ENCODE data around the gene FBXW8. TPM values are rescaled to one million over a fixed set of nuclear protein-coding genes. Genes with fewer than 3 reads are reported as not detected.

Gene FBXW8
- polyA plus RNA-seq, 1 donor (not counting 4 experiments of a cell fraction or from before 2014, with no cell fraction given) = 5.0 TPM

DNA sequence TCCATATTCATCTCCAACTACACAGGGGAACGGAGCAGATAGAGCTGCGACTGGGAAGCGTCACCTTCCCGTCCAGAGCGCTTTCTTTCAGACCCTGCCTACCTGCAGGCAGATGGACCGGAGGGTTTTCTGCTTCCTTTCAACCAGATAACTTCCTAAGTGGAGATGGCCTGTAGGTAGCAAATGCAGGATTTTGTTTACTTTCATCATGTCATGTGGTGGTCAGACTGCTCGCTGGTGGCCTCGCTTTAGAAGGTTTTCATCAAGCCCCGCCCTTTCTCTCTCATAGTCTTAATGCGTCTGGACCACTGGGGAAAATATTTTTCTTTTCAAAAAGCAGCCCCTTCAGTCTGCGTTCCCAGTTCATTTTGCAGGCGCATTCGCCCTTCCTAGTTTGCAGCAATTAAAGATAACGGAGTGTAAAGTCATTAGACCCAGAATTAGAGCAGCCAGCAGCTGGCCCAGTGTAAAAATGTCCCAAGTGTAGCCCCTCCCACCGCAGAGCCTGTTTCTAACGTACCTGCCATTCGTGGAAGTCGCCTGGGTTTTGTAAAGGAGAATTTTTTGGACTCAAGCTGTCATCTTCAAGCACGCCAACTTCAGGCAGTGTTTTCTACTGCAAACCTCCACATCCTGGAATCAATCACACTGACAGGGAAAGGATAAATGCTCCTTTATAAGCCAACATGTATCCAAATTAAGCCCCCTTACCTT is 119.6 kb downstream of the FBXW8 start:
- Histone ChIP-seq H3K27ac (ENCODE audit: control insufficient read depth, insufficient read depth, low read length) (no peak overlapping the region), H3K9me1 (ENCODE audit: control insufficient read depth, extremely low read depth, insufficient read depth, low read length) (no peaks in the 10 kb centered on the region), H3K4me1 (ENCODE audit: control insufficient read depth, extremely low read depth, insufficient read depth, low read length) (no peaks in the 10 kb centered on the region), H3K27me3 (ENCODE audit: control insufficient read depth, extremely low read depth, insufficient read depth, low read length) (peaks cover 32% of the 10 kb centered on the region), H3K9ac (ENCODE audit: control insufficient read depth, extremely low read depth, insufficient read depth, low read length) (no peak overlapping the region), H3K4me3 (ENCODE audit: control insufficient read depth in 2 of 3, extremely low read depth in 1 of 3, insufficient read depth in 2 of 3, low read depth in 1 of 3, low read length in 3 of 3) (no peak overlapping the region), H3K36me3 (ENCODE audit: control insufficient read depth in 2 of 2, extremely low read depth in 1 of 2, insufficient read depth in 2 of 2, low read length in 2 of 2) (peaks cover 7 to 12% of the 10 kb centered on the region in 2 experiments), H3K4me2 (ENCODE audit: control insufficient read depth, extremely low read depth, insufficient read depth, low read depth, low read length) (no peak overlapping the region), H3K9me3 (ENCODE audit: control insufficient read depth, low read depth, low read length) (no peaks in the 10 kb centered on the region), H3K79me2 (ENCODE audit: control insufficient read depth, insufficient read depth, low read length) (no peaks in the 10 kb centered on the region), H4K20me1 (ENCODE audit: control insufficient read depth, extremely low read depth, insufficient read depth, low read length) (no peaks in the 10 kb centered on the region), H2AFZ (ENCODE audit: control insufficient read depth, low read length) (no peak overlapping the region)
- FAIRE-seq (no peak), DNase-seq (ENCODE audit: low read depth, low spot score) (no peak)
- dilution Hi-C loops (cut with MboI; ENCODE audit: extremely low pct_ligation_motif_present, low sequenced_read_pairs) = no loop called here
- no peak for TF ChIP-seq EZH2 (IDR thresholded peaks at IDR 0.05; ENCODE audit: low read length)
- TF ChIP-seq, protein P1, sequence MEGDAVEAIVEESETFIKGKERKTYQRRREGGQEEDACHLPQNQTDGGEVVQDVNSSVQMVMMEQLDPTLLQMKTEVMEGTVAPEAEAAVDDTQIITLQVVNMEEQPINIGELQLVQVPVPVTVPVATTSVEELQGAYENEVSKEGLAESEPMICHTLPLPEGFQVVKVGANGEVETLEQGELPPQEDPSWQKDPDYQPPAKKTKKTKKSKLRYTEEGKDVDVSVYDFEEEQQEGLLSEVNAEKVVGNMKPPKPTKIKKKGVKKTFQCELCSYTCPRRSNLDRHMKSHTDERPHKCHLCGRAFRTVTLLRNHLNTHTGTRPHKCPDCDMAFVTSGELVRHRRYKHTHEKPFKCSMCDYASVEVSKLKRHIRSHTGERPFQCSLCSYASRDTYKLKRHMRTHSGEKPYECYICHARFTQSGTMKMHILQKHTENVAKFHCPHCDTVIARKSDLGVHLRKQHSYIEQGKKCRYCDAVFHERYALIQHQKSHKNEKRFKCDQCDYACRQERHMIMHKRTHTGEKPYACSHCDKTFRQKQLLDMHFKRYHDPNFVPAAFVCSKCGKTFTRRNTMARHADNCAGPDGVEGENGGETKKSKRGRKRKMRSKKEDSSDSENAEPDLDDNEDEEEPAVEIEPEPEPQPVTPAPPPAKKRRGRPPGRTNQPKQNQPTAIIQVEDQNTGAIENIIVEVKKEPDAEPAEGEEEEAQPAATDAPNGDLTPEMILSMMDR (optimal IDR thresholded peaks at IDR 0.05 in 1 of 3, IDR thresholded peaks at IDR 0.05 in 1 of 3, conservative IDR thresholded peaks at IDR 0.05 in 1 of 3; ENCODE audit: extremely low read depth in 1 of 3, insufficient read depth in 2 of 3, low read length in 3 of 3) = no peak

DNA sequence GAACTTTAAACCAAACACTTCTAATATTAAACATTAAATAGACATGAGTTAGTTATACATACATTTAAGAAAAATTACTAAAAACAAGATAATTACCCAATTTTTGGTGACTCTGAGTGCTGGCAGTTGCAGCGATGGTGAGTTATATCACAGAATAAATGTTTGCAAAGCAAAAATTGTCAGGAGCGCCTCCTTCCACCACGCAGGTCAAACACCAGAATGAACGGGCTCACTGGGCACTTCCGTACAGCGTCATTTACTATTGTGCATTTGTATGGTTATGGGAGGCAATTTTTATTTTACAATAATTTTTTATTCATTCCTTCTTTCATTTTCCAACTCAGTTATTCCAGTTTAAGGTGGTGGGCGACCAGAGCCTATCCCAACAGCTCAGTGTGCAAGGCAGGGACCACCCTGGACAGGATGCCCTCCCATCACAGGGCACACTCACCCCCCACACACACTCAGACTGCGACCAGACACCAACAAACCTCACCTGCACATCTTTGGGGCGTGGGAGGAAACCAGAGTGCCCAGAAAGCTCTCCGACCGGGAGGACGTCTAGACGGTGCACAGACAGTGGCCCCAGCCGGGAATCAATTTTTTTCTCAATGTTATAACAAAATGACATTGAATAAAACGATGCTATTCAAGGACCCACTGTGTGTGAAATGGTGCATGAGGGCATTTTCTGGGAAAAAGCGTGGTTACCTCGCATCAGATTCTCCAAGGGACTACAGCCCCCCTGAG is 121.3 kb downstream of the FBXW8 start:
- no peaks in the 10 kb centered on the region for H3K9me3 ChIP-seq (ENCODE audit: control insufficient read depth, low read depth, low read length)
- no peaks in the 10 kb centered on the region for H3K79me2 ChIP-seq (ENCODE audit: control insufficient read depth, insufficient read depth, low read length)
- H3K27ac ChIP-seq (ENCODE audit: control insufficient read depth, insufficient read depth, low read length) = no peak overlapping the region
- no peak for DNase-seq (ENCODE audit: low read depth, low spot score)
- FAIRE-seq = no peak
- no peaks in the 10 kb centered on the region for H4K20me1 ChIP-seq (ENCODE audit: control insufficient read depth, extremely low read depth, insufficient read depth, low read length)
- no peak for TF ChIP-seq EZH2 (IDR thresholded peaks at IDR 0.05; ENCODE audit: low read length)
- TF ChIP-seq, protein P1 (optimal IDR thresholded peaks at IDR 0.05 in 1 of 3, IDR thresholded peaks at IDR 0.05 in 1 of 3, conservative IDR thresholded peaks at IDR 0.05 in 1 of 3; ENCODE audit: extremely low read depth in 1 of 3, insufficient read depth in 2 of 3, low read length in 3 of 3) = no peak
- H3K4me3 ChIP-seq (ENCODE audit: control insufficient read depth in 2 of 3, extremely low read depth in 1 of 3, insufficient read depth in 2 of 3, low read depth in 1 of 3, low read length in 3 of 3) = no peak overlapping the region
- no peak overlapping the region for H3K9ac ChIP-seq (ENCODE audit: control insufficient read depth, extremely low read depth, insufficient read depth, low read length)
- H2AFZ ChIP-seq (ENCODE audit: control insufficient read depth, low read length) = no peak overlapping the region
- peaks cover 38% of the 10 kb centered on the region for H3K27me3 ChIP-seq (ENCODE audit: control insufficient read depth, extremely low read depth, insufficient read depth, low read length)
- no peaks in the 10 kb centered on the region for H3K9me1 ChIP-seq (ENCODE audit: control insufficient read depth, extremely low read depth, insufficient read depth, low read length)
- peaks cover 7 to 8% of the 10 kb centered on the region in 2 experiments for H3K36me3 ChIP-seq (ENCODE audit: control insufficient read depth in 2 of 2, extremely low read depth in 1 of 2, insufficient read depth in 2 of 2, low read length in 2 of 2)
- no peaks in the 10 kb centered on the region for H3K4me1 ChIP-seq (ENCODE audit: control insufficient read depth, extremely low read depth, insufficient read depth, low read length)
- dilution Hi-C loops (cut with MboI; ENCODE audit: extremely low pct_ligation_motif_present, low sequenced_read_pairs) = no loop called here
- H3K4me2 ChIP-seq (ENCODE audit: control insufficient read depth, extremely low read depth, insufficient read depth, low read depth, low read length) = no peak overlapping the region

All from keratinocyte (primary cell).